ENCODE data around the gene SOBP.

Gene SOBP

DNA sequence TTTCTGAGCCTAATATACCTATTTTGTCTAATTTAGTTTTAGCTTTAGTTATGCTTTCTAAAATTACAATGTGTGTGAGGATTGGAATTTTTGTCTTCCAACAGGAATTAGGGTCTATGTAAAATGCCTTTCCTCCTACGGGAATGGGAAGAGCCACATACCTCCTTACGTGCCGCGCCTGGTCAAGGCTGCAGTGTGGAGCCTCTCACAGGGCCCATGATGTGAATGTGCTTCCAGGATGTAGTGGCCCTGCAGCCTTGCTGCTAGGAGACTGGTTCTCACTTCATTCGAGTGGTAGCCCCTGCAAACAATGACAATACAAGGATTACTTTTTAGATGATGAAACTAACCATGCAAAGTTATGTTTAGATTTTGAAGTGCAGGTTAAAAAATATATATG, 110.2 kb downstream of the SOBP start:
- no peak overlapping the region for H3K4me3 Mint-ChIP-seq
- TF ChIP-seq, protein P1, sequence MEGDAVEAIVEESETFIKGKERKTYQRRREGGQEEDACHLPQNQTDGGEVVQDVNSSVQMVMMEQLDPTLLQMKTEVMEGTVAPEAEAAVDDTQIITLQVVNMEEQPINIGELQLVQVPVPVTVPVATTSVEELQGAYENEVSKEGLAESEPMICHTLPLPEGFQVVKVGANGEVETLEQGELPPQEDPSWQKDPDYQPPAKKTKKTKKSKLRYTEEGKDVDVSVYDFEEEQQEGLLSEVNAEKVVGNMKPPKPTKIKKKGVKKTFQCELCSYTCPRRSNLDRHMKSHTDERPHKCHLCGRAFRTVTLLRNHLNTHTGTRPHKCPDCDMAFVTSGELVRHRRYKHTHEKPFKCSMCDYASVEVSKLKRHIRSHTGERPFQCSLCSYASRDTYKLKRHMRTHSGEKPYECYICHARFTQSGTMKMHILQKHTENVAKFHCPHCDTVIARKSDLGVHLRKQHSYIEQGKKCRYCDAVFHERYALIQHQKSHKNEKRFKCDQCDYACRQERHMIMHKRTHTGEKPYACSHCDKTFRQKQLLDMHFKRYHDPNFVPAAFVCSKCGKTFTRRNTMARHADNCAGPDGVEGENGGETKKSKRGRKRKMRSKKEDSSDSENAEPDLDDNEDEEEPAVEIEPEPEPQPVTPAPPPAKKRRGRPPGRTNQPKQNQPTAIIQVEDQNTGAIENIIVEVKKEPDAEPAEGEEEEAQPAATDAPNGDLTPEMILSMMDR (IDR thresholded peaks at IDR 0.05; ENCODE audit: unreplicated experiment in 3 of 3), result no peak
- peak overlapping the region; percentile 75 to 90 (median 89) for H3K27ac Mint-ChIP-seq
- H3K27me3 Mint-ChIP-seq (ENCODE audit: low read depth), result no peaks in the 10 kb centered on the region
- H3K9me3 Mint-ChIP-seq, result no peaks in the 10 kb centered on the region
- H3K36me3 Mint-ChIP-seq (ENCODE audit: low read depth), result no peaks in the 10 kb centered on the region
- peaks cover 62% of the 10 kb centered on the region for H3K4me1 Mint-ChIP-seq

GRCh38 chr6:107600936-107601335, 111.0 kb downstream of the SOBP start:
- Mint-ChIP-seq H3K4me3 (peak overlapping the region in 1 of 3 experiments; percentile 41), H3K27me3 (ENCODE audit: low read depth) (no peaks in the 10 kb centered on the region), H3K27ac (peak overlapping the region; percentile 76 to 94 (median 90)), H3K36me3 (ENCODE audit: low read depth) (no peaks in the 10 kb centered on the region), H3K9me3 (no peaks in the 10 kb centered on the region), H3K4me1 (peaks cover 57% of the 10 kb centered on the region)
- TF ChIP-seq, protein P1 (IDR thresholded peaks at IDR 0.05; ENCODE audit: unreplicated experiment in 3 of 3), result no peak

DNA sequence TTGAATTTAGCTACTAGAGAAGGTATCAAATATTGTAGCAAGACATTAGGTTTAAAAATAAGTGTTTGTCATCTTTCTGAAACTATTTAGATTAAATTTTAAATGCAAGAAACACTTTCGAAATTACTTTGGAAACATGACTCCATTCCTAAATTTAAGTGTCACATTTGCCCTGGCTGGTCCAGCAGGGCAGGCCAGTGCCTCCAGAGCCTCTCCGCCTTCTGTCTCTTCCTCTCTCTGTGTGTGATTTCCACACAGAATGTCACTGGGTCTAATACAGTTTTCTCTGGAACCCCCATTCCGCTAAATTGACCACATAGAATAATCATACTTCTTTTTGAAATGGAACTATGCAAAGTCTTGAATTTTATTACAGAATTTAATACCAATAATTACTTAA, 111.5 kb downstream of the SOBP start:
- TF ChIP-seq, protein P1 (IDR thresholded peaks at IDR 0.05; ENCODE audit: unreplicated experiment in 3 of 3), result no peak
- H3K27me3 Mint-ChIP-seq (ENCODE audit: low read depth), result no peaks in the 10 kb centered on the region
- no peak overlapping the region for H3K4me3 Mint-ChIP-seq
- no peaks in the 10 kb centered on the region for H3K9me3 Mint-ChIP-seq
- H3K27ac Mint-ChIP-seq, result peak overlapping the region; percentile 76 to 94 (median 90)
- H3K36me3 Mint-ChIP-seq (ENCODE audit: low read depth), result no peaks in the 10 kb centered on the region
- H3K4me1 Mint-ChIP-seq, result peaks cover 57% of the 10 kb centered on the region

- Mint-ChIP-seq H3K4me3 (no peak overlapping the region), H3K36me3 (ENCODE audit: low read depth) (no peaks in the 10 kb centered on the region), H3K27me3 (ENCODE audit: low read depth) (no peaks in the 10 kb centered on the region), H3K4me1 (peaks cover 62% of the 10 kb centered on the region), H3K27ac (peak overlapping the region; percentile 69 to 75 (median 69)), H3K9me3 (no peaks in the 10 kb centered on the region)
- TF ChIP-seq, protein P1 (IDR thresholded peaks at IDR 0.05; ENCODE audit: unreplicated experiment in 3 of 3), result no peak
Observed at GRCh38 chr6:107602321-107603005, 112.5 kb downstream of the SOBP start.

DNA sequence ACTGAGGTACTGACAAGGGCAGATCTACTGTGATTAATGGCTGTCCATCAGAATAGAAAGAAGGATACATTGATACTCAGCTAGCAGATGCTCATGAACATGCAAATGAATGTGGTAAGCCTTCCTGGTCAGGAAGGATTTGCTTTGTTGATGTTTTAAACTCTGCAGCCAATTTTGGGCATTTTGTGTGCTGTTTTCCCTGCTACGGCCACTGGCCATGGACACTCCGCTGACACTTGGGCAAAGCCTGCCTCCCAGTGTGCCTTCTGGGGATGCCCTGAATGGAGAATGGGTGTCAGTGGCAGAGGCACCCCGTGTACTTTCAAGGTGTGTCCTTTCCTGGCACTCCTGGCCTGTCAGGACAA, 113.1 kb downstream of the SOBP start:
- Mint-ChIP-seq H3K4me3 (no peak overlapping the region), H3K27me3 (ENCODE audit: low read depth) (no peaks in the 10 kb centered on the region), H3K4me1 (peaks cover 60% of the 10 kb centered on the region), H3K36me3 (ENCODE audit: low read depth) (peaks cover 1% of the 10 kb centered on the region), H3K27ac (peak overlapping the region; percentile 29 to 75 (median 69)), H3K9me3 (no peaks in the 10 kb centered on the region)
- TF ChIP-seq, protein P1 (IDR thresholded peaks at IDR 0.05; ENCODE audit: unreplicated experiment in 3 of 3), result no peak

GRCh38 chr6:107604549-107604948, 114.6 kb downstream of the SOBP start:
- Mint-ChIP-seq H3K27ac (peak overlapping the region; percentile 51 to 75 (median 57)), H3K4me1 (peaks cover 67% of the 10 kb centered on the region), H3K4me3 (no peak overlapping the region), H3K9me3 (no peaks in the 10 kb centered on the region), H3K36me3 (ENCODE audit: low read depth) (peaks cover 14% of the 10 kb centered on the region), H3K27me3 (ENCODE audit: low read depth) (no peaks in the 10 kb centered on the region)
- TF ChIP-seq, protein P1 (IDR thresholded peaks at IDR 0.05; ENCODE audit: unreplicated experiment in 3 of 3), result no peak

All from nephron (organoid).